Stomach (tissue), 4 donors: ENCODE data around the gene MTRF1.

Source experiments
- CTCF ChIP-seq, 7 experiments: fragments of 450-650 bp in 4 of 7; fragments of 200-600 bp in 3 of 7; sonication (generic) in 3 of 7; IDR thresholded peaks; one replicate each; pipeline ENCODE4 v1.5.1; 2016 to 2019; ENCODE audit warnings: antibody characterized with exemption in 7 of 7, control low read depth in 2 of 7, mild to moderate bottlenecking in 1 of 7
- POLR2A ChIP-seq, 4 donors: fragments of 450-650 bp; IDR thresholded peaks; one replicate each; pipeline ENCODE4 v1.6.1; 2016; ENCODE audit warnings: antibody characterized with exemption in 4 of 4, control low read depth in 2 of 4, mild to moderate bottlenecking in 1 of 4, moderate library complexity in 1 of 4
- POLR2AphosphoS5 ChIP-seq, 3 donors: sonication (generic); formaldehyde crosslinking; IDR thresholded peaks; one replicate each; pipeline ENCODE4 v1.6.1; 2016; ENCODE audit warnings: antibody characterized with exemption in 3 of 3

DNA sequence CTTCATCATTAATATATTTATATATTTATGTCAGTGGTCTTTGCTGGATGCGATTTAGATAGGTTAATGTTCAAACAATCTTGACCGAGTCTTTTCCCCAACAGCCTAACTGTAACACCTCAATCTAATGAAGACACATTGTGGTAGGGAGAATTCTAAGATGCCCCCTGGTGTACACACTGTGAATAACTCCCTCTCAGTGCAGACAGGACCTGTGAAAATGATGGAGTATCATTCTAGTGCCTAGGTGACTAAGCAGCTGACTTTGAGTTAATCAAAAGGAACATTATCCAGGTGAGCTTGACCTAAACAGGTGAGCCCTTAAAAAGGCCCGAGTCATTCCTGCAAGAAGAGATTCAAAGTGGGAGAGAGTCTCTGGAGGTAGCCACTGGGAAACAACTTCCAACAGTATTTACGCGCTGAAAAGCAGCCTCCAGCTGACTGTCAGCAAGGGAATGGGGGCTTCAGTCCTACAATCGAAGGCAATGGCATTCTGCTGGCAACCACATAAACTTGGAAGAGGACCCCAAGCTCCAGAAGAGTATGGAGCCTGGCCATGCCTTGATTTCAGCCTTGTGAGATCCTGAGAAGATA, 41.0 kb downstream of the MTRF1 start:
- TF ChIP-seq POLR2AphosphoS5 (IDR thresholded peaks at IDR 0.05) (peak in 1 of 3 donors; percentile 15), CTCF (IDR thresholded peaks at IDR 0.05) (peak in 5 of 7 experiments; percentile 78 to 87 (median 81)), POLR2A (IDR thresholded peaks at IDR 0.05) (no peak)
